Retinal pigment epithelial cell (primary cell): Measurements from ENCODE around the gene CASP8.

Experiments used
- DNase-seq: peaks from one replicate; pipeline ENCODE4 v3.0.0-alpha.2; 2010; ENCODE audit warnings: low read depth
- H3K4me3 ChIP-seq: 2 replicates; pipeline ENCODE4 v1.5.1; 2011; ENCODE audit warnings: mild to moderate bottlenecking, low read length, control low read depth, moderate library complexity
- CTCF ChIP-seq: conservative IDR thresholded peaks from 2 replicates; pipeline ENCODE4 v1.5.1; 2011; ENCODE audit warnings: low read depth, low read length, control low read depth, inconsistent platforms

CASP8 gene

GRCh38 chr2:201244829-201245228 is 15.5 kb upstream of the CASP8 start:
- H3K4me3 ChIP-seq, result no peak overlapping the region
- DNase-seq, result no peak
- TF ChIP-seq CTCF, result no peak

- no peak for DNase-seq
- TF ChIP-seq CTCF, result no peak
- no peak overlapping the region for H3K4me3 ChIP-seq
These were observed 14.1 kb upstream of the CASP8 start for GRCh38 chr2:201246280-201246679.

GRCh38 chr2:201248288-201248844 is 12.0 kb upstream of the CASP8 start:
- no peak for TF ChIP-seq CTCF
- no peak for DNase-seq
- no peak overlapping the region for H3K4me3 ChIP-seq

- no peak for DNase-seq
- TF ChIP-seq CTCF, result no peak
- no peak overlapping the region for H3K4me3 ChIP-seq
These were observed 10.4 kb upstream of the CASP8 start for GRCh38 chr2:201249889-201250288.

- no peak for DNase-seq
- H3K4me3 ChIP-seq, result no peak overlapping the region
- TF ChIP-seq CTCF, result no peak
These were observed 9.6 kb upstream of the CASP8 start for GRCh38 chr2:201250741-201251140.

- TF ChIP-seq CTCF, result no peak
- no peak for DNase-seq
These were observed 6.1 kb upstream of the CASP8 start for GRCh38 chr2:201254081-201254730.

GRCh38 chr2:201255408-201256033 is 4.8 kb upstream of the CASP8 start:
- no peak for DNase-seq
- TF ChIP-seq CTCF, result no peak
- H3K4me3 ChIP-seq, result no peak overlapping the region

More at GRCh38 chr2:201254081-201254730, 6.1 kb upstream of the CASP8 start:
- H3K4me3 ChIP-seq, result no peak overlapping the region
